ENCODE measurements around the gene NEFH. TPM values are rescaled to one million over a fixed set of nuclear protein-coding genes. Genes with fewer than 3 reads are reported as not detected.

The NEFH gene
- total RNA-seq, 2 experiments from 2014 or later = 8.1 to 8.7 TPM

- no peak overlapping the region for H3K27ac Mint-ChIP-seq
Observed at GRCh38 chr22:29539105-29539504, 59.1 kb downstream of the NEFH start.

More at GRCh38 chr22:29539105-29539504, 59.1 kb downstream of the NEFH start:
- no peaks in the 10 kb centered on the region for H3K9me3 Mint-ChIP-seq
- H3K27me3 Mint-ChIP-seq = no peaks in the 10 kb centered on the region
- H3K36me3 Mint-ChIP-seq = peaks cover 26% of the 10 kb centered on the region
- no peak for DNase-seq
- H3K4me3 Mint-ChIP-seq = no peak overlapping the region
- H3K4me1 Mint-ChIP-seq = no peaks in the 10 kb centered on the region

Other genes with a start within 250 kb of the NEFH start
- 10 to 100 TPM; 32.4 to 33.1 TPM for gene RHBDD3, start 212.2 kb upstream of the NEFH start, total RNA-seq
- gene EWSR1, start 211.9 kb upstream of the NEFH start, total RNA-seq = 100 to 1,000 TPM; 369 to 377 TPM
- 1 to 10 TPM; 1.1 to 1.4 TPM for gene GAS2L1, start 173.6 kb upstream of the NEFH start, total RNA-seq
- under 1 TPM in 1 of 2 experiments, not detected in 1; 0.58 TPM for gene RASL10A, start 164.5 kb upstream of the NEFH start, total RNA-seq
- 10 to 100 TPM; 66.5 to 72.0 TPM for gene AP1B1, start 91.6 kb upstream of the NEFH start, total RNA-seq
- gene RFPL1, start 41.6 kb upstream of the NEFH start, total RNA-seq = not detected
- 10 to 100 TPM; 63.9 to 71.7 TPM for gene THOC5, start 73.5 kb downstream of the NEFH start, total RNA-seq
- gene NIPSNAP1, start 100.9 kb downstream of the NEFH start, total RNA-seq = 10 to 100 TPM; 50.7 to 52.8 TPM
- 10 to 100 TPM; 45.8 to 49.4 TPM for gene NF2, start 123.4 kb downstream of the NEFH start, total RNA-seq
- gene CABP7, start 239.8 kb downstream of the NEFH start, total RNA-seq = under 1 TPM in 1 of 2 experiments, not detected in 1; 0.06 TPM

All from activated naive CD8-positive, alpha-beta T cell treated with anti-CD3 and anti-CD28 coated beads for 36 hours (primary cell).